Measurements from ENCODE around the gene DHRS3.
"Not testable (repeated sequence)": the region's sequence is repeated elsewhere in the genome, so short reads cannot be mapped to it uniquely, and the experiment has no call there.

DHRS3 gene

GRCh38 chr1:12537906-12538461, 80.0 kb downstream of the DHRS3 start:
- DNase-seq = peak; percentile 36

DNA sequence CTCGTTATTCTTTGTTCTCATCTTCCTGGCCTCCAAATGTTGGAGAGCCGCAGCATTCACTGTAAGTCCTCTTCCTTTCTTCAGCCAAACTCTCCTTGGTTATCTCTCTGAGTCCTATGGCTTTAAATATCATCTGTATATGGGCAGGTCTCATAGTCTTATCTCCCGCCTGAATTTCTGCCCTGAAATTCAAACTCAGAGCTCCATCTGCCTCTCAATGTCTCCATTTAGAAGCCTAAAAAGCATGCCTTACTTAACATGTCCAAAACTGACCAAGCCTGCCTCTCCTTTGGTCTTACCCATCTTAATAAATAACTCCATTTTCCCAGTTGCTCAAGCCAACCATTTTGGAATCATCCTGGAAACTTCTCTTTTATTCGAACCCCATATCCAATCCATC, 80.7 kb downstream of the DHRS3 start:
- no peak for DNase-seq

- DNase-seq = no peak
Observed at GRCh38 chr1:12536023-12536639, 81.9 kb downstream of the DHRS3 start.

DNA sequence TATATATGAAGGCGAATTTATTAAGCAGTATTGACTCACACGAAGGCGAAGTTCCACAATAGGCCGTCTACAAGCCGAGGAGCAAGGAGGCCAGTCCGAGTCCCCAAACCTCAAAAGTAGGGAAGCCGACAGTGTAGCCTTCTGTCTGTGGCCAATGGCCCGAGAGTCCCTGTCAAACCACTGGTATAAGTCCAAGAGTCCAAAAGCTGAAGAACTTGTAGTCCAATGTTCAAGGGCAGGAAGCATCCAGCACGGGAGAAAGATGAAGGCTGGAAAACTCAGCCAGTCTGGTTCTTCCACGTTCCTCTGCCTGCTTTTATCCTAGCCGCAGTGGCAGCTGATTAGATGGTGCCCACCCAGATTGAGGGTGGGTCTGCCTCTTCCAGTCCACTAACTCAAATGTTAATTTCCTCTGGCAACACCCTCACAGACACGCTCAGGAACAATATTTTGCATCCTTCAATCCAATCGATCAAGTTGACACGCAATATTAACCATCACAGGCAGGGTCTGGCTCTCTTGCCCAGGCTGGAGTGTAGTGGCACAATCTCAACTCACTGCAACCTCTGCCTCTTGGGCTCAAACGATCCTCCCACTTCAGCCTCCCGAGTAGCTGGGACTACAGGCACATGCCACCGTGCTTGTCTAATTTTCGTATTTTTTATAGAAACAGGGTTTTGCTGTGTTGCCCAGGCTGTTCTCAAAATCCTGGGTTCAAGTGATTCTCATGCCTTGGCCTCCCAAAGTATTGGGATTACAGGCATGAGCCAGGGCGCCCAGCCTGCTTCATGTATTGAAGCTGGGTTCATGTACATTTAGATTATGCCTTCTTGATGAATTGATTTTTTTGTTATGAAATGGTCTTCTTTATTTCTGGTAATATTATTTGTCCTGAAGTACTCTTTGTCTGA, 85.3 kb downstream of the DHRS3 start:
- no peak for DNase-seq

- no peak for DNase-seq
Observed at GRCh38 chr1:12531179-12531499, 86.9 kb downstream of the DHRS3 start.

DNA sequence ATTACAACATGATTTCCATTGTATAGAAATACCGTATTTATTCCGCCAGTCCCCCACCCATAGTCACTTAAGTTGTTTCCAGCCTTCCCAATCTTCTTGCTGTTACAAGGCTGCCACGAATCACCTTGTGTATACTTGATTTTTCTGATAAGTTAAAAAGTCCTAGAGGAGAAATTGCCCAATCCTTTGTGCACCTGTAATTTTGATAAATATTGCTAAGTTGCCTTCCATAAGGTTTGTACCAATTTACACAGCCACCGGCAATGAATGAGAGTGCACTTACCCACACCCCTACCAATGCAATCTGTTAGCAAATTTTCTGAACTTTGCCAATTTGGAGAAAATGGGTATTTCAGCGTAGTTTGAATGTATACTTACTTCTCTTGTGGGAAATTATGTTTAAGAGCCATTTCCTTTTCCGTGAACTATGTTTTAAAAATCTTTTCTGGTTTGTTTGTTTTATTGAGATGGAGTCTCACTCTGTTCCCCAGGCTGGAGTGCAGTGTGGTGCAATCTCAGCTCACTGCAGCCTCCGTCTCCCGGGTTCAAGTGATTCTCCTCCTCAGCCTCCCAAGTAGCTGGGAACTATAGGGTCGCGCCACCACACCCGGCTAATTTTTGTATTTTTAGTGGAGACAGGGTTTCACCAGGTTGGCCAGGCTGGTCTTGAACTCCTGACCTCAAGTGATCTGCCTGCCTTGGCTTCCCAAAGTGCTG, 87.4 kb downstream of the DHRS3 start:
- no peak for DNase-seq

DNA sequence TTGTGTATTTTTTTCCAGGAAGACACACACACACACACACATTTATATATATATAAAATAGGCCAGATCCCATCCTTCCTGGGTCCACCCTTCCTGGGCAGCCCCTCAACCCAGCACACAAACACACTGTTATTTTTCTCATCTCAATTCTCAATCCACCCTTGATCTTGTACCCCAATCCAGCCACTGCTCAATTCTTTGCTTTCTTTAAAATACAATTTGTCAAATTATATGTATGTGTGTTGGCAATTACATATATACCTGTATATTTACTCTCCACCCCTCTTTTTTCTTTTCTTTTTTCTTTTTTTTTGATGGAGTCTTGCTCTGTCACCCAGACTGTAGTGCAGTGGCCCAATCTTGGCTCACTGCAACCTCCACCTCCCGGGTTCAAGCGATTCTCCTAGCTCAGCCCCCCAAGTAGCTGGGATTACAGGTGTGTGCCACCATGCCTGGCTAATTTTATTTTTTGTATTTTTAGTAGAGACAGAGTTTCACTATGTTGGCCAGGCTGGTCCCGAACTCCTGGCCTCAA, 88.3 kb downstream of the DHRS3 start:
- no peak for DNase-seq

DNA sequence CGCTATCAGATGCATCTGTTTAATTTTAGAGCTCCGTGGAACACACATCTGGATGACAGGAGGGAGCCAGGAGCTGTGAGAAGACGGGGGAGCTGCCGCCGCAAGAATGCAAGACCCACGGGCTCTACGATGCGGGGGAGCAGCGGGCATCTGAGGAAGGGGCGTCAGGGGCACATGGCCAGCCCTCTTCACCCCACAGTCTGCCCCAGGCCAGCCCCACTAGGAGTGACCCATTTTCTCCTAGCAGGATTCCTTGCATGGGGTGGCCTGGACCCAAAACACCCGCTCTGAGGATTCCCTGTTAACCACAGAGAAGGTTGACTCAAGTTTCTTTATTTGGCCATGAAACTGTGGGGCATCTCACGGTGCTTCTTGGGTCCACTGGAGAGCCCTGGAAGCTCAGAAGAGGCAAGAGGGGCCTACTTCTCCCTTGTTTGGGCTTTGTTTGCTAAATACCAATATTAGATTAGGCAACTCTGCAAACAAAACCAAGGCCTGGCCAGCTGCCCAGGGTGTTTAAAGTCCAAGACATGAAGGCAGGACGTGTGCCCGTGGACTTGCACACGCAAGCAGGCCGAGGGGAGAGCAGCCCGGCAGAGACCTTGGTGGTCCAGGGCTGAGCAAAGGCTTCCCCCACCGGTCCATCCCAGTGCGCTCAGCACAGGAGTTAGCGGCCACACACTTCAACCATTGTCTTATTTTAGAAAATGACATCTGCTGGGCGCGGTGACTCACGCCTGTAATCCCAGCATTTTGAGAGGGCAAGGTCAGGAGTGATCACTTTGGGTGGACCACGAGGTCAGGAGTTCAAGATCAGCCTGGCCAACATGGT, 89.8 kb downstream of the DHRS3 start:
- no peak for DNase-seq

- DNase-seq = no peak
Observed at GRCh38 chr1:12527564-12527963, 90.4 kb downstream of the DHRS3 start.

DNA sequence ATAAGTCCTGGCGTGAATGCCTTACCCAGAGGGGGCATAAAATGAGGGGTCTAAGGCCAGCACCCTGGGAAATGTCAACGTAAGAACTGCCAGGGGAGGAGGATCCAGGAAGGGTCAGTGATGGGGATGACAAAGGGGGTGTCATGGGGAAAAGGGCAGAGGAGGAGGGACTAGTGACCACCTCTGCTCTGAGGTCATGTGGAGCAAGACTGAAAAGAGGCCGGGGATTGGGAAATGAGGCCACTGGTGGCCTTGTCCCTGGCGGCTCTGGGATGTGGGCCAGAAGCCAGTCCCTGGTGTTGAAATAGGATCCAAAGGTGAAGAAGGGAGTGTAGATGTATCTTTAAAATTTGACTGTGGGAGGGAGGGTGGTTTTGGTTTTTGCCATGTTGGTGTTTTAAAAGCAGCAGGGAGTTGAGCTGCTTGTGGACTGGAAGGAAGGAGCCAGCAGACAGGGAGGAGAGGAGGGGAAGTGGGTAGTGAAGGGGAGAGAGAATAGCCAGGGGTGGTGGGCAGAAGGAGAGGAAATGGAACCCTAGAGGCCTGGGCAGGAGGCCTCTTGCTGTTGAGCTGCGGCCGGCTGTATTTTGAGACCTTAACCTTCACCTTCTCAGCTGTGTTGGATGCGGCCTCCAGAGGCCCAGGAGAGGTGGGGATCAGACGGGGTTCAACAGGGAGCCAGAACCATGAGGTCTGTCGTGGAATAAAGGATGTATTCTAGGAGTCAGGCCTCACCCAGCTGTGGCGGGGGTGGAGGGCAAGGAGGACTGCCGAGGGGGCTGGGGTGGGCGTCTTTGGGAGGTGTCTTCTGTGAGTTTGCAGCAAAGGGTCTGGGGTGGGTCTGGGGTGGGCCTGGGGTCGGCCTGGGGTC, 92.5 kb downstream of the DHRS3 start:
- DNase-seq = no peak

DNA sequence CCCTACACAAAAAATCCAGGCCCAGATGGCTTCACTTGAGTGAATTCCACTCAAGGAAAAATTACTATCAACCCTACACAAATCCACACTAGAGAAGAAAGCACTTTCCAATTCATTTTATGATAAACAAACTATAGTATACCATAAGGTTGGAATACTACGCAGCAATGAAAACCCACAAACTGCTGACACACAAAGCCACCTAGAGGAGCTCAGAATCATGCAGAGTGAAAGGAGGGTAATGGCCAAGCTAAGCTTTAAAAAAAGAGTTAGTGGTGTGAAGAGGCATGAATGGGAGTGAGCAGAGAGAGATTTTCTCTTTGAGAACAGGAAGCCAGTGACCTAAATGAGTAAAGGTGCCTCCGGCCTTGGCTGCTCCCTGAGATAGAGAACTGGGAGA, 93.7 kb downstream of the DHRS3 start:
- no peak for DNase-seq

DNA sequence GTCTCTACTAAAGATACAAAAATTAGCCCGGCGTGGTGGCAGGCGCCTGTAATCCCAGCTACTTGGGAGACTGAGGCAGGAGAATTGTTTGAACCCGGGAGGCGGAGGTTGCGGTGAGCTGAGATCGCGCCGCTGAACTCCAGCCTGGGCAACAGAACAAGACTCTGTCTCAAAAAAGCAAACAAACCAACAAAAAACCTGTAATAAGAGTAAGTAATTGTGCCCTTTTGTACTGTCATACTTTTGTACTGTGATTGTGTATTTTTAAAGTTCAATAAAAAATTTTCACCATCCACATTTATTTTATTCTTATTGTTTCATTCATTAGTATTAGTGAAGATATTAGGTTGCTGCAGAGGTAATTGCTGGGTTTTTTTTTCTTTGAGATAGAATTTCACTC, 95.2 kb downstream of the DHRS3 start:
- DNase-seq = not testable (repeated sequence)

GRCh38 chr1:12521096-12521495, 96.9 kb downstream of the DHRS3 start:
- no peak for DNase-seq

GRCh38 chr1:12519693-12520364, 98.2 kb downstream of the DHRS3 start:
- DNase-seq = no peak

- no peak for DNase-seq
Observed at GRCh38 chr1:12518931-12519692, 98.9 kb downstream of the DHRS3 start.

Data from activated effector memory CD4-positive, alpha-beta T cell treated with anti-CD3 and anti-CD28 coated beads, Interleukin-2, amount 50 U/mL, for 16 hours (primary cell).